Right renal pelvis (tissue), 4 donors: ENCODE measurements around the gene ASIC2. TPM values are rescaled to one million over a fixed set of nuclear protein-coding genes. Genes with fewer than 3 reads are reported as not detected.
A peak's percentile ranks its signal among the peaks of the same experiment; 100 is the strongest.

Experiments
- DNase-seq, 4 donors: peaks; one replicate each; pipeline ENCODE4 v3.0.0-alpha.2; 2013; ENCODE audit warnings: low read depth in 4 of 4, low spot score in 3 of 4, missing footprints in 1 of 4
- polyA plus RNA-seq, 4 donors: library from polyadenylated mRNA; unstranded; fragments of 120-200 nt; gene quantifications; one replicate each; pipeline ENCODE4 v1.2.1, GENCODE V29; 2013; ENCODE audit not compliant: insufficient read length in 4 of 4

Gene ASIC2
- 1 to 10 TPM; 3.3 to 3.7 (median 3.5) TPM for polyA plus RNA-seq

DNA sequence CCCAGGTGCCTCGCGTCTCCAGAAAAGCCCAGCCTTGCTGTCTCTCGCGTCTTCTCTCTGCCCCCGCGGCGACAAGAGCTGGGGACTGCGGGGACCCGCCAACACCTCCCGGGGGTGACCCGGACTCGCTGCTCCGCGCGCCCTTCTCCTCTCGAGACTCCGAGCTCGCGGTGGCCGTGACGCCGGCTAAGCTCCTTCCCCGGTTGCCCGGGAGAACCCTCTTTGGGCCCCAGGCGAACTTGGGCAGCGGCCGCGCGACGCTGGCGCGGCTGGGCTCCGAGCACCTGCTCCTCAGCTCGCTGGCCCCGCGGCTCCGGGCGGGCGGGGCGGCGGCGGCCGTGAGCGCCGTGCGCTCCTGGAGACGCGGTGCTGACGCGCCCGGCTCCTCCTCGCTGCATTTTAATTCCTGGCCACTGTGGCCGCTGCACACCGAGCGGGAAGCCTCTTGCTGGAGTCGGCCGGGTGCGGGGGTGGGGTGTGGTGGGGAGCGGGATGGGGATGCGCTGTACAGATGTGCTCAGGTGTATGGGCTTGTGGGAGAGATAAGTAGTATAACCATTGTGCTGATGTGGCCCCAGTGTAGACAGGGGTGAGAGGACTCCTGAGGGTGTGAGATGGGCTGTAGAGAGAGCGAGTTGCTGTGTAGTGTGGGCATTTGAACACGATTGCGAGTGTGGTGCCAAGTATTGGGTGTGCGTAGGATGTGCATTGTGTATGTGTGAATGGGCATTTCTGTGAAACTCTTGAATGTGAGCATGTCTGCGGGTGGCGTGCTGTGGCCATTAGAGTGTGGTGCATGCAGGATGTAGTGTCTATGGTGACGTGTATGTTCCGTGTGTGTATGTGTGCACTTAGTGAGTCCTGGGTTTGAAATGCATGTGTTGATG lies at the start of gene ASIC2:
Gene ASIC2 (minus strand): TSS at position 315 of the 887 bp plus-strand sequence.
- no peak for DNase-seq

- no peak for DNase-seq
These were observed 48.9 kb upstream of the ASIC2 start for GRCh38 chr17:33342025-33342424.

GRCh38 chr17:33338242-33338641 lies 45.1 kb upstream of the ASIC2 start:
- DNase-seq, result no peak

- DNase-seq, result no peak
These were observed 42.5 kb upstream of the ASIC2 start for GRCh38 chr17:33335491-33336173.

DNA sequence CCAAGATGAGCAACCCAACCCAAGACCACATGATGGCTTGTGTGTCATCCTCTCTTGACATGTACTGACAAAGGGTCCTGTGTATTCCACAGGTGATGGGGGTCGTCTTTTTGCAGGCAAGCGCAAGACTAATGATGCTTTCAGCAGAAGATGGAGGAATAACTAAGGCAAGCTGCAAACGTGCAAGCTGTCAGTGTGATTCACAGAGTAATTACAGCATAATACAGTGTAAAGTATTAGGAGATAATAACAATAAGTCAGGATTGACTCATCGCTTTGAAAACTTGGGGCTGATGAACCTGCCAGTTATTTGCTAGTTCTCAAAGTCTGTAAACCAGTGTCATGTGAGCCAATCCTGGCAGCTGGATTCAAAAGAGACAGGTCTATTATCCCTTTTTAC lies 41.6 kb upstream of the ASIC2 start:
- no peak for DNase-seq

DNA sequence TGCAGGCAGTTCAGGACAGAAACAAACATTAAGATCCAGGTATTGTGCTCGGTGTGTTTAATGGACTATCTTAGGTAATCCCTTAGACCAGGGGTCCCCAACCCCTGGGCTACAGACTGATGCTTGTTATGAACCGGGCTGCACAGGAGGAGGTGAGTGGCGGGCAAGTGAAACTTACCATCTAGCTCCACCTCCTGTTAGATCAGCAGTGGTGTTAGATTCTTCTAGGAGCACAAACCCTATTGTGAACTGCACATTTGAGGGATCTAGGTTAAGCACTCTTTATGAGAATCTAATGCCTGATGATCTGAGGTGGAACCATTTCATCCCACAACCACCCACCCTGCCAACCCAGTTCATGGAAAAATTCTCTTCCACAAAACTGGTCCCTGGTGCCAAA lies 37.8 kb upstream of the ASIC2 start:
- no peak for DNase-seq

DNA sequence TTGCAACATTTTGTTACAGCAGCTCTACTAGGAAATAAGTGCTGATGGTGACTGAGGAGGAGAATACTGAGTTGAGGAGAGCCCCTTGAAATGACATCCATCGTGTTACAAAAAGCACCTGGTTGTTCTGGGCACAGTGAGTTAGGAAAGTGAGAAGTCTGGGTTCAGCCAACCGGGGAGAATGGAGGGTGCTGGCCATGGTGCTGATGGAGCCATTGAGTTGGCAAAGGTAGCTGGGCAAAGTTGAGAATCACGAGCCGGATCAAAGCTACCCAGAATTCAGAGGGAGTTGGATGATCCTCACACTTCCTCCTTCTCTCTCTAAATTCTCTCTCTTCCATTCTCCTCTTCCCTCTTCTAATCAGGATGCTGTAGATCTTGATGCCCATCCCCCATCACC lies 35.0 kb upstream of the ASIC2 start:
- DNase-seq, result peak; percentile 10 to 40 (median 23)

DNA sequence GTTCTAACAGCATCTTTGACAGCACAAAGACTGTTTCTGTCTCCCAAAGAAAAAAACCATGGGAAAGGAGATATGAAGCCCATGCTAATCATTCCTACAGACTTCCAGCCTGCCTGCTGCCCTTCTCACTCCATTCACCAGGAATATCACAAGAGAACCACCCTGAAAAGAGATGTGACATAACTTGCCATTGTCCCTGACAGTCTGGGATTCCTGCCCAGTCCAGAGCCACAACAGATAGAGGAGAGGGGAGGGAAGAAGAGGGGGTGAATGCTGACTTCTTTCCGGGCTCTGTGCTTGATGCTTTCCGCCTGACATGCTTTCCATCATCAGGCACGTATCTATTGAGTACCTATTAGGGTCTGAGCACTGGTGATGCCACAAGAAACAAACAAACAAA lies 31.6 kb upstream of the ASIC2 start:
- DNase-seq, result no peak

GRCh38 chr17:33322063-33322462 lies 29.0 kb upstream of the ASIC2 start:
- DNase-seq, result no peak

- DNase-seq, result no peak
These were observed 25.1 kb upstream of the ASIC2 start for GRCh38 chr17:33318241-33318640.

GRCh38 chr17:33316746-33317145 lies 23.7 kb upstream of the ASIC2 start:
- DNase-seq, result no peak

DNA sequence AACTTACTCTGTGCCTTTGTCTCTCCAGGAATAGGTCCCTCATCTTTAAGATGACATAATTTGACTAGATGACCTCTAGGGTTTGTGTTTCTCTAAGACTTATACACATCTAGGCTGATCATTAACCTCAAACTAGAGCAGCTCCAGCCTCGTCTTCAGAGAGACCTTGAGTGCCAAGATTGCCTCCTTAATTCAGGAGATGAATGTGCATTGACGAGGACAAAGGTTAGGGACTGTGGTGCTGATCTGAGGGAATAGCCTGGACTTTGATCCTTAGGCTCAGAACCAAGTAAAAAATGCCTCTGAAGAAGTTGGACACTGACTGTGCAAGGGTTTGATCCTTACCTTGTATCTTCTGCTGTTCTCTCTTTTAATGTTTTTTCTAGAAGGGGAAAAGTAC lies 17.2 kb upstream of the ASIC2 start:
- DNase-seq, result no peak

GRCh38 chr17:33303254-33303653 lies 10.2 kb upstream of the ASIC2 start:
- DNase-seq, result no peak

- no peak for DNase-seq
These were observed 9.3 kb upstream of the ASIC2 start for GRCh38 chr17:33302394-33302793.

GRCh38 chr17:33300241-33300640 lies 7.1 kb upstream of the ASIC2 start:
- no peak for DNase-seq

DNA sequence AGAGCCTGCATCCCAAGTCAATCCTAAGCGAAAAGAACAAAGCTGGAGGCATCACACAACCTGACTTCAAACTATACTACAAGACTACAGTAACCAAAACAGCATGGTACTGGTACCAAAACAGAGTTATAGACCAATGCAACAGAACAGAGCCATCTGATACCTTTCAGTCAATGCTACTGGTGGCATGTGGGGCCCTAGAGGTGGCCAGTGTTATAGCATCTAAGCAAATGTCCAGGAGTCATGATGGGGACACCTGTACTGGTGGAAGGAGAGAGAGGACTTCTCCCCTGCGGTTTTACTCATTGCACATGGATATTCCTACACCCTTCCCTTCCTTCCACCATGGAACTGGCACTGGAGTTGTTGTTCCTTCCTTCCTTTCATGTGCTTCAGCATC lies 6.0 kb upstream of the ASIC2 start:
- DNase-seq, result no peak

DNA sequence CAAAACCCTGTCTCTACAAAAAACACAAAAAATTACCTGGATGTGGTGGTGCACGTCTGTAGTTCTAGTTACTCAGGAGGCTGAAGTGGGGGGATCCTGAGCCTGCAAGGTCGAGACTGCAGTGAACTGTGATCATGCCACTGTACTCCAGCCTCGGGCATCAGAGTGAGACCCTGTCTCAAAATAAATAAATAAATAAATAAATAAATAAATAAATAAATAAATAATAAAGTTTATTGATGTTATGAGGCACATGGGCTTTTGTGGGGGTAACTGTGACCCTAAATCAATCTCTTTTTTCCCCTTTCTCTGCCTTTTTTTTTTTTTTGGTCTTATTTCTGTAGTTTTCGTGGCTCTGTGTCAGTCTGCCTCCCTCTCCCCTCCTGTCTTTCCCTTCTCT lies 4.5 kb upstream of the ASIC2 start:
- DNase-seq, result no peak

DNA sequence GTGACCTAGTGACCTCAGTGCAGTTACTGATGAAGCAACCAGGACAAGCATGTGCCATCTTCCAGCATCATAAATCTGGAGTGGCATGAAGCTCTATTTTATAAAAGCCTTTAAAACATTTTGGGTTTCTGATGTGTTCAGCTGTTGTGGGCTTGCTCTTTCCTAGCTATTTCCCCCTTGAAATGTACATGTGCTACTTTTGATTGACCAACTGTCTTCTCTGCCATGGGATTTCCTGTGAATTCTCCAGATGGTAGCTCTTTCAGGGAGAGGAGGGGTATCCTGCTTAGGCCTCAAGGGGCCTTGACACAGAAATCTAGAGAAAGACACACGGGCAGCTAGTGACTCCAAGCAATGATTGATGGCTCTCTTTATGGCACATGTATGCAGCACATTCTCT lies 1.9 kb upstream of the ASIC2 start:
- no peak for DNase-seq

GRCh38 chr17:33292201-33292980 lies 704 bp downstream of the ASIC2 start:
- DNase-seq, result peak in 1 of 4 donors; percentile 56

DNA sequence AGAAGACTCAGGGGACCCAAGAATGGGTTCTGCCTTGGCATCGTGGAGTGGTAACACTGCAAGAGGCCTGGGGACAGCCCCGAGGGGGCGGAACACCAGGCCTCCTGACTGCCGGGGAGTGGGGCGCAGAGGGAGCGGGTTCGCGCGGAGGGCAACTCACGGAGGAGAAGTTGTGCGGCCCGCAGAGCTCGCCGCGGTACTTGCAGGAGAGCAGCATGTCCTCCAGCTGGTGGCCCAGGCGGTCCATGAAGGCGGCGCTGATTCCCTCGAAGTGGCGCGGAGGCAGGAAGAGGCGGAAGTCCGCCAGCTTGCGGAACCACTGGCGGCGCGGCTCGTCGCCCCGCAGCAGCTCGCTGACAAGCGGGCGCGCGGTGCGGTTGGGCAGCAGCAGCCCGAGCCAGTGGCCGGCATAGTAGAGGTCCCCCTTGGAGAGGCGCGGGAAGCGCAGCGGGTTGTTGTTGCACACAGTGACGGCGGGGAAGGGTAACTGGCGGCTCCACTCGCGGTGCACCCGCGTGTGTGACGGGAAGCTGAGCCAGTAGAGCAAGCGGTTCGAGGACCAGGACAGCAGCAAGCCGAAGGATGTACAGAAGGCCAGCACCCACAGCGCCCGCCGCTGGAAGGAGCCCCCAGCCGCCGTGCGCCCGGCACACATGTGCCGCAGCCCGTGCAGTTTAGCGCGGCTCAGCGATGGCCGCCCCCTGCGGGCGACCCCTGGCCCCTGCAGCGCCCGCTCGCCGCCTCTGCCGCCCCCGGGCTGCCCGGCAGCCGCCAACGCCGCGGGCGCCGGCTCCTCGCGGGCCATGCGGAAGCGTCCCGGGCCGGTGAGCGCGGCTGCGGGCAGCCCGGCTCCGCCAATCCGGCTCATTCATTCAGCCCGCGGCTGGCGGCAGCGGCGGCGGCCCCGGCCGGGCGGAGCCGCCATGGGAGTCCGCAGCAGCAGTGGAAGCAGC lies 1.6 kb downstream of the ASIC2 start:
- no peak for DNase-seq
